OCI-LY3 (cell line): ENCODE data around the gene TEX101.
"Not testable (repeated sequence)": the region's sequence is repeated elsewhere in the genome, so short reads cannot be mapped to it uniquely, and the experiment has no call there.

ENCODE experiments used
- H2AFZ ChIP-seq: fragments of 200-600, 300-600 bp; shearing (Covaris generic); 2 replicates; pipeline ENCODE4 v1.6.0; 2014; ENCODE audit warnings: antibody characterized with exemption, low read depth, low read length
- H3K27ac ChIP-seq: fragments of 200-600, 300-600 bp; sonication (generic); 2 replicates; pipeline ENCODE4 v1.5.1; 2014; ENCODE audit warnings: mild to moderate bottlenecking, low read length, moderate library complexity, mixed read lengths
- H3K27me3 ChIP-seq: fragments of 200-600, 300-600 bp; sonication (generic); 2 replicates; pipeline ENCODE4 v1.6.1; 2014; ENCODE audit warnings: low read depth, low read length, mixed read lengths
- H3K36me3 ChIP-seq: fragments of 200-600, 300-600 bp; sonication (generic); replicated peaks from 2 replicates; pipeline ENCODE3; 2014; ENCODE audit warnings: low read depth, low read length, mixed read lengths
- H3K4me1 ChIP-seq: fragments of 300-600, 200-600 bp; sonication (generic); 2 replicates; pipeline ENCODE4 v1.6.1; 2014; ENCODE audit warnings: low read length, mixed read lengths
- H3K4me2 ChIP-seq: fragments of 200-600, 300-600 bp; sonication (generic); 2 replicates; pipeline ENCODE4 v1.6.1; 2014; ENCODE audit warnings: low read length, mixed read lengths
- H3K4me3 ChIP-seq: fragments of 300-600, 200-600 bp; sonication (generic); 2 replicates; pipeline ENCODE4 v1.5.1; 2014; ENCODE audit warnings: antibody characterized with exemption, mild to moderate bottlenecking, low read length, moderate library complexity
- H3K79me2 ChIP-seq: fragments of 300-600, 200-600 bp; shearing (Covaris generic); 2 replicates; pipeline ENCODE4 v1.6.1; 2014; ENCODE audit warnings: mild to moderate bottlenecking, low read length, mixed read lengths
- H3K9ac ChIP-seq: fragments of 300-600, 200-600 bp; shearing (Covaris generic); 2 replicates; pipeline ENCODE4 v1.6.0; 2014; ENCODE audit warnings: mild to moderate bottlenecking, low read length, moderate library complexity
- H3K9me3 ChIP-seq: fragments of 200-600, 300-600 bp; shearing (Covaris generic); 2 replicates; pipeline ENCODE4 v1.6.1; 2014; ENCODE audit warnings: low read length, mixed read lengths; ENCODE audit not compliant: insufficient read depth
- H4K20me1 ChIP-seq: fragments of 200-600, 300-600 bp; sonication (generic); 2 replicates; pipeline ENCODE4 v1.6.1; 2016; ENCODE audit warnings: low read length, mixed read lengths; ENCODE audit not compliant: insufficient read depth
- CTCF ChIP-seq: fragments of 200-600, 300-600 bp; sonication (generic); IDR thresholded peaks from 2 replicates; pipeline ENCODE4 v1.5.1; 2014; ENCODE audit warnings: antibody characterized with exemption, low read length, low read depth
- EZH2phosphoT487 ChIP-seq: fragments of 200-600 bp; shearing (Covaris generic); IDR thresholded peaks from 2 replicates; pipeline ENCODE4 v1.6.1; 2018; ENCODE audit warnings: antibody characterized with exemption, mixed run types, low read depth

The TEX101 gene

DNA sequence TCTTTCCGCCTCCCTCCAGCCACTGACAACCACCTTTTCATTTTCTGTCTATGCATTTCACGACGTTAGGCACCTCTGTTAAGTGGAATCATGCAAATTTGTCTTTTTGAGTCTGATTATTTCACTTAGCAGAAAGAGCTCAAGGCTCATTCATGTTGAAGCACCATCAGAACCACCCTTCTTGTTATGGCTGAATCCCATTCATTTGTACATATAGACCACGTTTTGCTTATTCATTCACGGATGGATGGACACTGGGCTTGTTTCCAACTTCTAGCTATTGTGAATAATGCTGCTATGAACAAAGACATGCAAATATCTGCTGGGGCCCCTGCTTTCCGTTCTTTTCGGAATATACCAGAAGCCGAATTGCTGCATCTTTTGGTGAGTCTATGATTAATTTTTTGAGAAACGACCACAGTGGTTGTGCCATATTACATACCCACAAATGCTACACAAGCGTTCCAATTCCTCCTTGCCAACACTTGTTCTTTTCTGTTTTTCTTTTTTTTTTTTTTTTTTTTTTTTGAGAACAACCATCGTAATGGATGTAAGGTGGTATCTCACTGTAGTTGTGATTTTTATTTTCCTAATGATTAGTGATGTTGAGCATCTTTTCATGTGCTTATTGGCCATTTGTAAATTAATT lies 23.7 kb upstream of the TEX101 start:
- not testable (repeated sequence) for H3K27me3 ChIP-seq, H3K4me3 ChIP-seq, H3K36me3 ChIP-seq, H3K9me3 ChIP-seq, H3K27ac ChIP-seq, H3K79me2 ChIP-seq, H4K20me1 ChIP-seq, H2AFZ ChIP-seq, H3K4me2 ChIP-seq, H3K9ac ChIP-seq, H3K4me1 ChIP-seq

- H3K9ac ChIP-seq, H3K36me3 ChIP-seq, H3K27ac ChIP-seq, H4K20me1 ChIP-seq, H3K9me3 ChIP-seq, H3K4me2 ChIP-seq, H3K79me2 ChIP-seq, H3K27me3 ChIP-seq, H3K4me3 ChIP-seq, H3K4me1 ChIP-seq, H2AFZ ChIP-seq: not testable (repeated sequence)
These were observed 23.1 kb upstream of the TEX101 start for GRCh38 chr19:43391552-43391935.

DNA sequence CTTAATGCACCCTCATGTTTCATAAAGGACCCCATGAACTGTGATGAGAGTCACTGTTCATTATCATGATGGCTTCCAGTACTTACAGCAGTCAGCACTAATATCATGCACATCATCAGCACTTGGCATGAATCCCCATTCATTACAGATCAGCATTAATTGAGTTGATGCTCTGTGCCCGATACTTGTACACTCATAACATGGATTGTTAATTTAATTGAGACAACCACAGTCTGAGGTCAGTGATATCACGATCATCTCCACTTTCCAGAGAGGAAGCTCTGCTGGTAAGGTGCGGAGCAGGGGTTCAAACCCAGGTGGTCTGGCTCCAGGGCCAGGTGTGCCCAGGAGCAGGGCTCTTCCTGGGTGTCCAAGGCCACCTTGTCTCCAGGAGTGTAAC lies 21.2 kb upstream of the TEX101 start:
- H3K4me1 ChIP-seq, H3K27ac ChIP-seq, H3K36me3 ChIP-seq, H4K20me1 ChIP-seq, H3K79me2 ChIP-seq, H3K27me3 ChIP-seq, H3K4me2 ChIP-seq, H3K9me3 ChIP-seq, H2AFZ ChIP-seq, H3K9ac ChIP-seq, H3K4me3 ChIP-seq: not testable (repeated sequence)

DNA sequence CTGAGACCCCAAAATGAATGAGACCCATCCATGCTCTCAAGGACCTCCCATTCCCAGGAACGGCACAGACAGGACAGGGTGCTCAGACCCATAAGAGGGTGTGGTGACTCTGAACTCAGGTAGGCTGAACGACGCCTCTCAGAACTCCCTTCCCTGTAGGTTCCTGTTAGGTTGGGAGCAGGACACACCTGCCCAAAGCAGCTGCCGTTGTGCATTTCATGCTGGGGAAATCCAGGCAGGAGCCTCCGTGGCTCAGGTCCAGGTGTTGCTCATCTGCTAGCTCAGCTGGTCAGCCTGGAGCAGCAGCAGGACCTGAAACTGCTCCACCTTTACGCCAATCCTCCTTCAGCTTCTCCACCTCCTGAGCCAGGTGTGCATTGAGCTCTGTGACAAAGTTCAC lies 19.1 kb upstream of the TEX101 start:
- no peak overlapping the region for H2AFZ ChIP-seq
- no peak overlapping the region for H3K27ac ChIP-seq
- H3K27me3 ChIP-seq, result peaks cover 11% of the 10 kb centered on the region
- no peak overlapping the region for H3K9ac ChIP-seq
- no peaks in the 10 kb centered on the region for H3K9me3 ChIP-seq
- peaks cover 7% of the 10 kb centered on the region for H3K4me1 ChIP-seq
- no peak overlapping the region for H3K4me2 ChIP-seq
- H3K36me3 ChIP-seq, result no peaks in the 10 kb centered on the region
- no peak overlapping the region for H3K4me3 ChIP-seq
- no peak for TF ChIP-seq CTCF
- H4K20me1 ChIP-seq, result no peaks in the 10 kb centered on the region
- no peaks in the 10 kb centered on the region for H3K79me2 ChIP-seq

DNA sequence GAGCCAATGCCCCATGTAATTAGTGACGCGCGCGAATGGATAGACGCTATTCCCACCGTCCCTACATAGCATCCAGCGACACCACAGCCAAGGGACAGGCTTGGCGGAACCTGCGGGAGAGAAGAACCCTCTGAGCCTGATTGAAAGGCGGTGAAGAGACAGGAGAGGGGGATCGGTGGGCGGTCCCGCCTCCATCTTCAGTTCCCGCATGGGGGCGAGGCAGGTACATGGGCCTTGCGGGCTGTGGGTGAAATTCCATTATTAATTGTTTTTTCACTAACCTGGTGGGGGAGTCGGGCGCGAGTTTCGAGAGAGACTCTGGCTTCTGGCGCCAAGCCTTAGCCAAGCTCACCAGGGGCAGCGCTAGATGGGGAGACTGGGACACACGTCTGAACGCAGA lies 8.4 kb upstream of the TEX101 start:
- Histone ChIP-seq H3K27me3 (peaks cover 2% of the 10 kb centered on the region; the same call in 1 of the 2 replicates), H3K4me1 (no peaks in the 10 kb centered on the region), H2AFZ (no peak overlapping the region), H4K20me1 (no peaks in the 10 kb centered on the region), H3K36me3 (no peaks in the 10 kb centered on the region), H3K4me3 (no peak overlapping the region), H3K9ac (no peak overlapping the region), H3K4me2 (no peak overlapping the region), H3K79me2 (no peaks in the 10 kb centered on the region), H3K27ac (no peak overlapping the region), H3K9me3 (no peaks in the 10 kb centered on the region)
- TF ChIP-seq CTCF (no peak), EZH2phosphoT487 (no peak)
